GM23338 (cell line): ENCODE data around the gene CFB. TPM values are rescaled to one million over a fixed set of nuclear protein-coding genes. Genes with fewer than 3 reads are reported as not detected.

ENCODE experiments used
- ATAC-seq: fragments of 200-7000 bp; cut with Tn5 transposase; 3 replicates; pipeline ENCODE4 v1.9.1; 2020
- DNase-seq: peaks from one replicate; pipeline ENCODE4 v3.0.0-alpha.2; 2015; ENCODE audit warnings: low spot score
- H2AFZ ChIP-seq: fragments of 200-600 bp; sonication (generic); 2 replicates; pipeline ENCODE4 v1.8.0; 2016; ENCODE audit warnings: antibody characterized with exemption, mild to moderate bottlenecking, moderate library complexity
- H3F3A ChIP-seq: fragments of 200-600 bp; sonication (generic); replicated peaks from 2 replicates; pipeline ENCODE4 v1.8.0; 2017; ENCODE audit warnings: antibody characterized with exemption, mixed run types, low read depth
- H3K27ac ChIP-seq: fragments of 200-600 bp; sonication (generic); 2 replicates; pipeline ENCODE4 v1.6.1; 2016; ENCODE audit warnings: low read depth
- H3K27me3 ChIP-seq: fragments of 200-600 bp; sonication (generic); 2 replicates; pipeline ENCODE4 v1.8.0; 2016; ENCODE audit warnings: mild to moderate bottlenecking, mixed run types, moderate library complexity; ENCODE audit not compliant: insufficient read depth
- H3K36me3 ChIP-seq: fragments of 200-600 bp; sonication (generic); 2 replicates; pipeline ENCODE4 v1.8.0; 2016; ENCODE audit warnings: mild to moderate bottlenecking; ENCODE audit not compliant: insufficient read depth
- H3K4me1 ChIP-seq: fragments of 200-600 bp; sonication (generic); 2 replicates; pipeline ENCODE4 v1.8.0; 2016; ENCODE audit warnings: mild to moderate bottlenecking, moderate library complexity; ENCODE audit not compliant: insufficient read depth
- H3K4me2 ChIP-seq: fragments of 200-600 bp; sonication (generic); 2 replicates; pipeline ENCODE4 v1.7.1; 2017; ENCODE audit warnings: mixed run types
- H3K4me3 ChIP-seq: fragments of 200-600 bp; sonication (generic); 2 replicates; pipeline ENCODE4 v1.6.1; 2016; ENCODE audit warnings: mixed run types
- H3K79me2 ChIP-seq: fragments of 200-600 bp; sonication (generic); replicated peaks from 2 replicates; pipeline ENCODE4 v1.8.0; 2017; ENCODE audit warnings: mild to moderate bottlenecking; ENCODE audit not compliant: insufficient read depth
- H3K9me2 ChIP-seq: fragments of 200-600 bp; sonication (generic); 2 replicates; pipeline ENCODE4 v1.8.0; 2017; ENCODE audit not compliant: insufficient read depth
- H4K20me1 ChIP-seq: fragments of 200-600 bp; sonication (generic); replicated peaks from 2 replicates; pipeline ENCODE4 v1.8.0; 2017; ENCODE audit warnings: mild to moderate bottlenecking; ENCODE audit not compliant: insufficient read depth
- H3K27ac Mint-ChIP-seq: 2 replicates; pipeline ENCODE4 v1.8.0; 2020; ENCODE audit warnings: inconsistent platforms, mild to moderate bottlenecking, moderate library complexity, mixed read lengths
- H3K27me3 Mint-ChIP-seq: 3 replicates; pipeline ENCODE4 v1.8.0; 2022; ENCODE audit warnings: low read depth, mild to moderate bottlenecking, moderate library complexity, mixed read lengths, inconsistent platforms; ENCODE audit not compliant: insufficient read depth, poor library complexity
- H3K36me3 Mint-ChIP-seq: 3 replicates; pipeline ENCODE4 v1.8.0; 2021; ENCODE audit warnings: low read depth, mild to moderate bottlenecking, inconsistent platforms, moderate library complexity, mixed read lengths
- H3K4me1 Mint-ChIP-seq: 3 replicates; pipeline ENCODE4 v1.8.0; 2020; ENCODE audit warnings: mild to moderate bottlenecking, inconsistent platforms, mixed read lengths
- H3K4me3 Mint-ChIP-seq: 3 replicates; pipeline ENCODE4 v1.8.0; 2021; ENCODE audit warnings: moderate library complexity, mild to moderate bottlenecking, inconsistent platforms, mixed read lengths
- H3K9me3 Mint-ChIP-seq: 3 replicates; pipeline ENCODE4 v1.8.0; 2020; ENCODE audit warnings: moderate library complexity, mild to moderate bottlenecking, inconsistent platforms, mixed read lengths
- CREB1 ChIP-seq: fragments of 250-450 bp; sonication (Bioruptor Pico); IDR thresholded peaks from 2 replicates; pipeline ENCODE4 v1.5.0; 2020; ENCODE audit warnings: low read depth, mild to moderate bottlenecking, moderate library complexity
- EZH2 ChIP-seq: fragments of 200-600 bp; sonication (generic); IDR thresholded peaks from one replicate; pipeline ENCODE4 v1.8.0; 2017; ENCODE audit warnings: antibody characterized with exemption, mild to moderate bottlenecking, low read depth; ENCODE audit not compliant: unreplicated experiment
- EZH2phosphoT487 ChIP-seq: fragments of 200-600 bp; sonication (generic); IDR thresholded peaks from one replicate; pipeline ENCODE4 v1.8.1; 2018; ENCODE audit warnings: antibody characterized with exemption; ENCODE audit not compliant: unreplicated experiment
- JUNB ChIP-seq: IDR thresholded peaks from one replicate; pipeline ENCODE4 v1.6.1; 2016; ENCODE audit warnings: antibody characterized with exemption; ENCODE audit not compliant: unreplicated experiment
- NANOG ChIP-seq: IDR thresholded peaks from 2 replicates; pipeline ENCODE4 v1.6.1; 2016; ENCODE audit warnings: antibody characterized with exemption, borderline replicate concordance
- POLR2AphosphoS5 ChIP-seq: IDR thresholded peaks from 2 replicates; pipeline ENCODE4 v1.6.1; 2016; ENCODE audit warnings: antibody characterized with exemption, low read depth
- STAT1 ChIP-seq: IDR thresholded peaks from one replicate; pipeline ENCODE4 v1.6.1; 2016; ENCODE audit warnings: antibody characterized with exemption; ENCODE audit not compliant: unreplicated experiment
- ZNF114 ChIP-seq: fragments of 250-450 bp; sonication (Bioruptor Pico); IDR thresholded peaks from 2 replicates; pipeline ENCODE4 v1.5.0; 2020; ENCODE audit warnings: mild to moderate bottlenecking, moderate library complexity
- ZNF331 ChIP-seq: fragments of 250-450 bp; sonication (Bioruptor Pico); IDR thresholded peaks from 2 replicates; pipeline ENCODE4 v1.5.0; 2020; ENCODE audit warnings: low read depth, mild to moderate bottlenecking, moderate library complexity
- polyA plus RNA-seq: library from polyadenylated mRNA; unstranded; fragments of >200 nt; fragmentation: Nextera tagmentation; extraction: Ambion mirVana; gene quantifications from 2 replicates; pipeline ENCODE4 v1.2.1, GENCODE V29; 2016
- total RNA-seq: library from RNA; depleted of rRNA; stranded (reverse); fragments of >200 nt; shearing (Covaris generic); gene quantifications from 2 replicates; pipeline ENCODE4 v1.2.3, GENCODE V29; 2014
- TF ChIP-seq, protein P1 (sequence below): fragments of 250-450 bp; sonication (Bioruptor Pico); IDR thresholded peaks from 2 replicates; pipeline ENCODE4 v1.5.0; 2020; ENCODE audit warnings: mild to moderate bottlenecking, moderate library complexity
- TF ChIP-seq, protein P2 (sequence below), 2 experiments: fragments of 200-600 bp in 1 of 2; sonication (generic) in 1 of 2; conservative IDR thresholded peaks; 2 replicates each; pipeline versions ENCODE4 v1.5.1 to v1.6.1; 2016 to 2017; ENCODE audit warnings: antibody characterized with exemption in 2 of 2, low read depth in 2 of 2, mild to moderate bottlenecking in 2 of 2, moderate library complexity in 1 of 2
- TF ChIP-seq, protein P3 (sequence below): IDR thresholded peaks from one replicate; pipeline ENCODE4 v1.6.1; 2018; ENCODE audit warnings: antibody characterized with exemption; ENCODE audit not compliant: unreplicated experiment
- TF ChIP-seq, protein P4 (sequence below): IDR thresholded peaks from 2 replicates; pipeline ENCODE4 v1.6.1; 2016; ENCODE audit warnings: antibody characterized with exemption

The CFB gene
- total and polyA plus RNA-seq, 2 experiments from 2014 or later = 0.86 TPM; not detected in 1

DNA sequence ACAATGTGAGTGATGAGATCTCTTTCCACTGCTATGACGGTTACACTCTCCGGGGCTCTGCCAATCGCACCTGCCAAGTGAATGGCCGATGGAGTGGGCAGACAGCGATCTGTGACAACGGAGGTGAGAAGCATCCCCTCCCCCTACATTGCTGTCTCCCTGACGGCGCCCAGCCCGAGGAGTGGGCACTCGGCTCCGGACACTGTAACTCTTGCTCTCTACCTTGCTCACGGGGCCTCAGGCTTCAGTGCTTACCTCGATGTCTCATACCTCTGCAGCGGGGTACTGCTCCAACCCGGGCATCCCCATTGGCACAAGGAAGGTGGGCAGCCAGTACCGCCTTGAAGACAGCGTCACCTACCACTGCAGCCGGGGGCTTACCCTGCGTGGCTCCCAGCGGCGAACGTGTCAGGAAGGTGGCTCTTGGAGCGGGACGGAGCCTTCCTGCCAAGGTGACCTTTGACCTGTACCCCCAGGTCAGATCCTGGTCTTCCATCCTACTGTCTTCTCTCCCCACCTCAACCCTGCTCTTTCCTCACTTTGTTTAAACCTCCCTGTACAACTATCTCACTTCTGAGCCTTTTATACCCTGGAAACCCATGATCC lies 1.3 kb downstream of the CFB start:
- Histone ChIP-seq H3K27me3 (no peaks in the 10 kb centered on the region), H2AFZ (no peak overlapping the region), H3K4me2 (no peak overlapping the region), H3K36me3 (peaks cover 6% of the 10 kb centered on the region; the same call in 1 of the 2 replicates), H3K27ac (no peak overlapping the region), H3K4me1 (no peaks in the 10 kb centered on the region), H3F3A (no peaks in the 10 kb centered on the region), H3K79me2 (no peaks in the 10 kb centered on the region), H4K20me1 (no peaks in the 10 kb centered on the region), H3K4me3 (no peak overlapping the region), H3K9me2 (no peaks in the 10 kb centered on the region)
- peaks cover 3% of the 10 kb centered on the region; the same call in 1 of the 3 replicates for H3K9me3 Mint-ChIP-seq
- H3K27ac Mint-ChIP-seq = no peak overlapping the region
- DNase-seq (no peak), ATAC-seq (no peak)
- peaks cover 26% of the 10 kb centered on the region for H3K27me3 Mint-ChIP-seq
- no peak overlapping the region for H3K4me3 Mint-ChIP-seq
- TF ChIP-seq, protein P1, sequence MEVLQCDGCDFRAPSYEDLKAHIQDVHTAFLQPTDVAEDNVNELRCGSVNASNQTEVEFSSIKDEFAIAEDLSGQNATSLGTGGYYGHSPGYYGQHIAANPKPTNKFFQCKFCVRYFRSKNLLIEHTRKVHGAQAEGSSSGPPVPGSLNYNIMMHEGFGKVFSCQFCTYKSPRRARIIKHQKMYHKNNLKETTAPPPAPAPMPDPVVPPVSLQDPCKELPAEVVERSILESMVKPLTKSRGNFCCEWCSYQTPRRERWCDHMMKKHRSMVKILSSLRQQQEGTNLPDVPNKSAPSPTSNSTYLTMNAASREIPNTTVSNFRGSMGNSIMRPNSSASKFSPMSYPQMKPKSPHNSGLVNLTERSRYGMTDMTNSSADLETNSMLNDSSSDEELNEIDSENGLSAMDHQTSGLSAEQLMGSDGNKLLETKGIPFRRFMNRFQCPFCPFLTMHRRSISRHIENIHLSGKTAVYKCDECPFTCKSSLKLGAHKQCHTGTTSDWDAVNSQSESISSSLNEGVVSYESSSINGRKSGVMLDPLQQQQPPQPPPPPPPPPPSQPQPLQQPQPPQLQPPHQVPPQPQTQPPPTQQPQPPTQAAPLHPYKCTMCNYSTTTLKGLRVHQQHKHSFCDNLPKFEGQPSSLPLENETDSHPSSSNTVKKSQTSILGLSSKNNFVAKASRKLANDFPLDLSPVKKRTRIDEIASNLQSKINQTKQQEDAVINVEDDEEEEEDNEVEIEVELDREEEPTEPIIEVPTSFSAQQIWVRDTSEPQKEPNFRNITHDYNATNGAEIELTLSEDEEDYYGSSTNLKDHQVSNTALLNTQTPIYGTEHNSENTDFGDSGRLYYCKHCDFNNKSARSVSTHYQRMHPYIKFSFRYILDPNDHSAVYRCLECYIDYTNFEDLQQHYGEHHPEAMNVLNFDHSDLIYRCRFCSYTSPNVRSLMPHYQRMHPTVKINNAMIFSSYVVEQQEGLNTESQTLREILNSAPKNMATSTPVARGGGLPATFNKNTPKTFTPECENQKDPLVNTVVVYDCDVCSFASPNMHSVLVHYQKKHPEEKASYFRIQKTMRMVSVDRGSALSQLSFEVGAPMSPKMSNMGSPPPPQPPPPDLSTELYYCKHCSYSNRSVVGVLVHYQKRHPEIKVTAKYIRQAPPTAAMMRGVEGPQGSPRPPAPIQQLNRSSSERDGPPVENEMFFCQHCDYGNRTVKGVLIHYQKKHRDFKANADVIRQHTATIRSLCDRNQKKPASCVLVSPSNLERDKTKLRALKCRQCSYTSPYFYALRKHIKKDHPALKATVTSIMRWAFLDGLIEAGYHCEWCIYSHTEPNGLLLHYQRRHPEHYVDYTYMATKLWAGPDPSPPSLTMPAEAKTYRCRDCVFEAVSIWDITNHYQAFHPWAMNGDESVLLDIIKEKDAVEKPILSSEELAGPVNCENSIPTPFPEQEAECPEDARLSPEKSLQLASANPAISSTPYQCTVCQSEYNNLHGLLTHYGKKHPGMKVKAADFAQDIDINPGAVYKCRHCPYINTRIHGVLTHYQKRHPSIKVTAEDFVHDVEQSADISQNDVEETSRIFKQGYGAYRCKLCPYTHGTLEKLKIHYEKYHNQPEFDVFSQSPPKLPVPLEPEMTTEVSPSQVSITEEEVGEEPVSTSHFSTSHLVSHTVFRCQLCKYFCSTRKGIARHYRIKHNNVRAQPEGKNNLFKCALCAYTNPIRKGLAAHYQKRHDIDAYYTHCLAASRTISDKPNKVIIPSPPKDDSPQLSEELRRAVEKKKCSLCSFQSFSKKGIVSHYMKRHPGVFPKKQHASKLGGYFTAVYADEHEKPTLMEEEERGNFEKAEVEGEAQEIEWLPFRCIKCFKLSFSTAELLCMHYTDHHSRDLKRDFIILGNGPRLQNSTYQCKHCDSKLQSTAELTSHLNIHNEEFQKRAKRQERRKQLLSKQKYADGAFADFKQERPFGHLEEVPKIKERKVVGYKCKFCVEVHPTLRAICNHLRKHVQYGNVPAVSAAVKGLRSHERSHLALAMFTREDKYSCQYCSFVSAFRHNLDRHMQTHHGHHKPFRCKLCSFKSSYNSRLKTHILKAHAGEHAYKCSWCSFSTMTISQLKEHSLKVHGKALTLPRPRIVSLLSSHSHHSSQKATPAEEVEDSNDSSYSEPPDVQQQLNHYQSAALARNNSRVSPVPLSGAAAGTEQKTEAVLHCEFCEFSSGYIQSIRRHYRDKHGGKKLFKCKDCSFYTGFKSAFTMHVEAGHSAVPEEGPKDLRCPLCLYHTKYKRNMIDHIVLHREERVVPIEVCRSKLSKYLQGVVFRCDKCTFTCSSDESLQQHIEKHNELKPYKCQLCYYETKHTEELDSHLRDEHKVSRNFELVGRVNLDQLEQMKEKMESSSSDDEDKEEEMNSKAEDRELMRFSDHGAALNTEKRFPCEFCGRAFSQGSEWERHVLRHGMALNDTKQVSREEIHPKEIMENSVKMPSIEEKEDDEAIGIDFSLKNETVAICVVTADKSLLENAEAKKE (CRISPR knock-in tag) = no peak
- TF ChIP-seq, protein P2, sequence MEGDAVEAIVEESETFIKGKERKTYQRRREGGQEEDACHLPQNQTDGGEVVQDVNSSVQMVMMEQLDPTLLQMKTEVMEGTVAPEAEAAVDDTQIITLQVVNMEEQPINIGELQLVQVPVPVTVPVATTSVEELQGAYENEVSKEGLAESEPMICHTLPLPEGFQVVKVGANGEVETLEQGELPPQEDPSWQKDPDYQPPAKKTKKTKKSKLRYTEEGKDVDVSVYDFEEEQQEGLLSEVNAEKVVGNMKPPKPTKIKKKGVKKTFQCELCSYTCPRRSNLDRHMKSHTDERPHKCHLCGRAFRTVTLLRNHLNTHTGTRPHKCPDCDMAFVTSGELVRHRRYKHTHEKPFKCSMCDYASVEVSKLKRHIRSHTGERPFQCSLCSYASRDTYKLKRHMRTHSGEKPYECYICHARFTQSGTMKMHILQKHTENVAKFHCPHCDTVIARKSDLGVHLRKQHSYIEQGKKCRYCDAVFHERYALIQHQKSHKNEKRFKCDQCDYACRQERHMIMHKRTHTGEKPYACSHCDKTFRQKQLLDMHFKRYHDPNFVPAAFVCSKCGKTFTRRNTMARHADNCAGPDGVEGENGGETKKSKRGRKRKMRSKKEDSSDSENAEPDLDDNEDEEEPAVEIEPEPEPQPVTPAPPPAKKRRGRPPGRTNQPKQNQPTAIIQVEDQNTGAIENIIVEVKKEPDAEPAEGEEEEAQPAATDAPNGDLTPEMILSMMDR (conservative IDR thresholded peaks at IDR 0.05; ENCODE audit: low read depth in 2 of 2) = no peak
- TF ChIP-seq NANOG = no peak
- TF ChIP-seq, protein P3, sequence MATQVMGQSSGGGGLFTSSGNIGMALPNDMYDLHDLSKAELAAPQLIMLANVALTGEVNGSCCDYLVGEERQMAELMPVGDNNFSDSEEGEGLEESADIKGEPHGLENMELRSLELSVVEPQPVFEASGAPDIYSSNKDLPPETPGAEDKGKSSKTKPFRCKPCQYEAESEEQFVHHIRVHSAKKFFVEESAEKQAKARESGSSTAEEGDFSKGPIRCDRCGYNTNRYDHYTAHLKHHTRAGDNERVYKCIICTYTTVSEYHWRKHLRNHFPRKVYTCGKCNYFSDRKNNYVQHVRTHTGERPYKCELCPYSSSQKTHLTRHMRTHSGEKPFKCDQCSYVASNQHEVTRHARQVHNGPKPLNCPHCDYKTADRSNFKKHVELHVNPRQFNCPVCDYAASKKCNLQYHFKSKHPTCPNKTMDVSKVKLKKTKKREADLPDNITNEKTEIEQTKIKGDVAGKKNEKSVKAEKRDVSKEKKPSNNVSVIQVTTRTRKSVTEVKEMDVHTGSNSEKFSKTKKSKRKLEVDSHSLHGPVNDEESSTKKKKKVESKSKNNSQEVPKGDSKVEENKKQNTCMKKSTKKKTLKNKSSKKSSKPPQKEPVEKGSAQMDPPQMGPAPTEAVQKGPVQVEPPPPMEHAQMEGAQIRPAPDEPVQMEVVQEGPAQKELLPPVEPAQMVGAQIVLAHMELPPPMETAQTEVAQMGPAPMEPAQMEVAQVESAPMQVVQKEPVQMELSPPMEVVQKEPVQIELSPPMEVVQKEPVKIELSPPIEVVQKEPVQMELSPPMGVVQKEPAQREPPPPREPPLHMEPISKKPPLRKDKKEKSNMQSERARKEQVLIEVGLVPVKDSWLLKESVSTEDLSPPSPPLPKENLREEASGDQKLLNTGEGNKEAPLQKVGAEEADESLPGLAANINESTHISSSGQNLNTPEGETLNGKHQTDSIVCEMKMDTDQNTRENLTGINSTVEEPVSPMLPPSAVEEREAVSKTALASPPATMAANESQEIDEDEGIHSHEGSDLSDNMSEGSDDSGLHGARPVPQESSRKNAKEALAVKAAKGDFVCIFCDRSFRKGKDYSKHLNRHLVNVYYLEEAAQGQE = no peak
- TF ChIP-seq ZNF114 (CRISPR knock-in tag) = no peak
- no peak for TF ChIP-seq STAT1
- TF ChIP-seq, protein P4, sequence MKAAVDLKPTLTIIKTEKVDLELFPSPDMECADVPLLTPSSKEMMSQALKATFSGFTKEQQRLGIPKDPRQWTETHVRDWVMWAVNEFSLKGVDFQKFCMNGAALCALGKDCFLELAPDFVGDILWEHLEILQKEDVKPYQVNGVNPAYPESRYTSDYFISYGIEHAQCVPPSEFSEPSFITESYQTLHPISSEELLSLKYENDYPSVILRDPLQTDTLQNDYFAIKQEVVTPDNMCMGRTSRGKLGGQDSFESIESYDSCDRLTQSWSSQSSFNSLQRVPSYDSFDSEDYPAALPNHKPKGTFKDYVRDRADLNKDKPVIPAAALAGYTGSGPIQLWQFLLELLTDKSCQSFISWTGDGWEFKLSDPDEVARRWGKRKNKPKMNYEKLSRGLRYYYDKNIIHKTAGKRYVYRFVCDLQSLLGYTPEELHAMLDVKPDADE = no peak
- TF ChIP-seq EZH2phosphoT487 = no peak
- TF ChIP-seq EZH2 = no peak
- TF ChIP-seq POLR2AphosphoS5 = no peak
- TF ChIP-seq JUNB = no peak
- TF ChIP-seq CREB1 (CRISPR knock-in tag) = no peak
- TF ChIP-seq ZNF331 (CRISPR knock-in tag) = no peak
- peaks cover 3% of the 10 kb centered on the region for H3K36me3 Mint-ChIP-seq
- H3K4me1 Mint-ChIP-seq = no peaks in the 10 kb centered on the region; the same call in 1 of the 3 replicates
